LoVo (cell line): ENCODE measurements around the gene AGL.
"Not testable (repeated sequence)": the region's sequence is repeated elsewhere in the genome, so short reads cannot be mapped to it uniquely, and the experiment has no call there.

Experiments used
- DNase-seq: peaks from one replicate; pipeline ENCODE4 v3.0.0-alpha.2; 2016; ENCODE audit warnings: low spot score

AGL gene

GRCh38 chr1:99849744-99850458, at the start of gene AGL:
Gene AGL, plus strand, starts transcription at chr1:99850361. Its CDS starts 682 bp downstream, at chr1:99851043.
- peak; percentile 89 for DNase-seq

GRCh38 chr1:99801584-99801983, 48.6 kb upstream of the AGL start:
- DNase-seq = no peak

- no peak for DNase-seq
These were observed 43.3 kb upstream of the AGL start for GRCh38 chr1:99806882-99807281.

DNA sequence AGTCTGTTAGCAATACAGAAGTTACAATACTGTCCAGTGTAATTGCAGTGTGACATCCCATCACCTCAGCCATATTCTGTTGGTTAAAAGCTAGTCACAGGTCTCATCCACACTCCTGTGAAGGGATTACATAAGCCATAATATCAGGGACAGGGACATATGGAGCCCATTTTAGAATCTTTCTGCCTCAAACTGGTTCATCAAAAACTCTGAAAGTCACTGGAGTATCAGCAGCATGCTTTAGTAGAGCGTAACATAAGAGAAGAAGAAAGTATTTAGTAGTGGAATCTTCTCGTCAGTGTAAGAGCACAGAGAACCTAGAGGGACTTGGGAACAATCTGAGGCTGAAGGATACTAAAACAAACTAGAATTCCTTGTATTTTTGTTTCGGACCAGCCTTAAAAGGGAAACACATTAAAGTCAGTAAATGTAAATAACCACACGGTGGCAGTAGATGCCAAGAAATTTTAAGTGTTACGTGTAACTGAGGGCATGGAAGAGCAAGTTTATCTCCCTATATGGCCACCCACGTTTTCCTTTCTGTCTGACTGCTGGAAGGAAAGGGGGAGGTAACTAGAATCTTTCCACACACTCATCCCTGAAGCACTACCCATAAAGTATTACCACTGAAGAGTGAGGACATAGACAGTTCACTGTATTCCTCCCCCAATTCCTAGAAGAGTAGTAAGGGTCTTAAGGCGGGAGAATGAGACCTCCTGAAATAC, 41.6 kb upstream of the AGL start:
- DNase-seq = peak; percentile 80

DNA sequence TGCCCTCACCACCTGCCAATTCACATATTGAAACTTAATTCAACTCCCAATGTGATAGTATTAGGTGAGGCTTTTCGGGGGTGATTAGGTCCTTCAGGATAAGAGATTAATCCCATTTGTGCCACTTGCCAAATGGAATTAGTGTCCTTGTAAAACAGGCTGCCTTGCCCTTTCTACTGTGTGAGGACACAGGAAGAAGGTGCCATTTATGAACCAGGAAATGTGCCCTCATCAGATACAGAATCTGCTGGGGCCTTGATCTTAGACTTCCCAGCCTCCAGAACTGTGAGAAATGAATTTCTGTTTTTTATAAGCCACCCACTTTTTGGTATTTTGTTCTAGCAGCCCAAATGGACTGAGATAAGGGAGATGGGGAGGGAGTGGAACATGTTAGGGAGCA, 39.1 kb upstream of the AGL start:
- no peak for DNase-seq

GRCh38 chr1:99811747-99812146, 38.4 kb upstream of the AGL start:
- DNase-seq = no peak

DNA sequence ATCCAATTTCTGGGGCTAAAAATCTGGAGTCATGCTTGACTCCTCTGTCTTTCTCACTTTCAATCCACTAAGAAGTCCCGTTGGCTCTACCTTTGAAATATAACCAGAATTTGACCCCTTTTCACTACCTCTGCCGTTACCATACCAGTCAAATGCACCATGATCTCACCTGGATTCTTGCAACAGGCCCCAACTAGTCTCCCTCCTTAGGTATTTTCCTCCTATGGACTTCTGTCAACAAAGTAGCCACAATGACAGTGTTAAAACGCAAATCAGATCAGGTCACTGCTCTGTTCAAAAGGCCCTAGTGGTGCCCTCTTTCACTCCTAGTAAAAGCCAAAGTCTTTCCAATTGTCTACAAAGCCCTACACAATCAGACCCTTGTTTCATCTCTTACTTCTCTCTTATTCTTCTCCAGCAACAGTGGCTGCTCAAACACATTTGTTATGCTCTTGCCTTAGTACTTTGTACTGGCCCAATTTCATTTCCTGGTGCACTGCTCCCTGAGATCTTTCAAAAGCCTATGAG, 35.7 kb upstream of the AGL start:
- no peak for DNase-seq

DNA sequence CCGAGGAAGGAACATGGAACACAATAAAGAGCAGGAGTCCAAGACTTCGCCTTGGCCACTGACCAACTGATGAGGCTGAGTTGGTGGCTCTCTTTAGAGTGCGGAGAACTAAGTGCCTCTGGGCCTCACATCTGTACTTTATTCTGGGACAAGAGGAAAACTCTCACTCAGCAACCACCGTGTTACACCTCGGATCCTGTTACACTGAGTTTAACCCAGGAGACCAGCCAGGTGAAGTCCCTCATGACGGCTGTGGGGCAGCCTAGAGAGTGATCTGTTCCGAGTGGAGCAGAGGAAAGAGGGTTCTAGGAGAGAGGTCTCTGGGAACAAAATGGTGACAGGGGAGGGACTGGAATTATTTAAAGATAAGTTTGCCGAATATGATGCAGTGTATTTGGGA, 33.5 kb upstream of the AGL start:
- DNase-seq = no peak

DNA sequence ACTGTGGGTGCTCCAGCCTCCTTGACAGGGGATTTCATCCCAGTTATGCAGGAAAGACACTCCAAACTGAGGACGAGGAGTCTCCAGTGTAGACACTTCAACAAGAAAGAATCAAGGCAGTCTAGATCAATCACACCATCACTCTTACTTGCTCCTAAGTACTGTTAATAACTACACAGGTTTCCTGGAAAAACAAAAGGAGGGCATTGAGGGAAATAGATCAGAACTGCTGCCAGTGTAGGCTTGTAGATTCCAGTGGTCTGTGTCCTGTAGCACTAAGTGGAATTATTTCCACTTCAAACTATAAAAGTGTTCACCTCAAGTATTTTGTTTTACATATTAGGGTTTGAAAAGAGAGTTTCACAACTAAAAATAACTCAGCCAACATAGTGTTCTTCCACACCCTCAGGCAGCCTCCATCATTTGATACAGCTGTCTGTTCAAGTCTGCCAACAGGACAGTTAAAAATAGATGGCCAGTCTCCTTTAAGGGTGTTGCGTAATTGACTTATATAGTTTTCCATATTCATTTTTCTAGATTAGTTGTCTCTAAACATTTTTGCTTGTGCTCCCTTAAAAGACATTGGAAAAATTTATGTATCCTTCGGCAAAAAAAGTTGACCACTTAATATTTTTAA, 32.0 kb upstream of the AGL start:
- no peak for DNase-seq

- no peak for DNase-seq
These were observed 29.6 kb upstream of the AGL start for GRCh38 chr1:99820546-99820945.

GRCh38 chr1:99825098-99825497, 25.1 kb upstream of the AGL start:
- no peak for DNase-seq

- no peak for DNase-seq
These were observed 24.5 kb upstream of the AGL start for GRCh38 chr1:99825702-99826101.

GRCh38 chr1:99827970-99828369, 22.2 kb upstream of the AGL start:
- DNase-seq = no peak

DNA sequence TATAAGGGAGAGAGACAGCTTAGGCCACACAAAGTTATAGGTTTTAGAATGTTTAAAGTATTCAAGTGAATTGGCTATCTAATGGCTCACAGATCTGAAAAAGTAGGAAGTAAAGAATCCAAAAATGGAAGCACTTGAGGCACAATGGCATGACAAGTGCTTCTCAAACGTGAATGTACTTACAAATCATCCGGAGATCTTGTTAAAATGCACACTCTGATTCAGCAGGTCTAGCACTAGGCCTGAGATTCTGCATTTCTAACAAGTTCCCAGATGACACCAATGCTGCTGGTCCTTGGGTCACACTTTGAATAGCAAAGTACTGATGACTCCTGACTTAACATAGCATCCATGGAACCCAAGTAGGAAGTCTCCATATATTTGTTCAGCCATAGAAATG, 20.9 kb upstream of the AGL start:
- no peak for DNase-seq

GRCh38 chr1:99833911-99834310, 16.2 kb upstream of the AGL start:
- not testable (repeated sequence) for DNase-seq

GRCh38 chr1:99836171-99837103, 13.7 kb upstream of the AGL start:
- DNase-seq = not testable (repeated sequence)

DNA sequence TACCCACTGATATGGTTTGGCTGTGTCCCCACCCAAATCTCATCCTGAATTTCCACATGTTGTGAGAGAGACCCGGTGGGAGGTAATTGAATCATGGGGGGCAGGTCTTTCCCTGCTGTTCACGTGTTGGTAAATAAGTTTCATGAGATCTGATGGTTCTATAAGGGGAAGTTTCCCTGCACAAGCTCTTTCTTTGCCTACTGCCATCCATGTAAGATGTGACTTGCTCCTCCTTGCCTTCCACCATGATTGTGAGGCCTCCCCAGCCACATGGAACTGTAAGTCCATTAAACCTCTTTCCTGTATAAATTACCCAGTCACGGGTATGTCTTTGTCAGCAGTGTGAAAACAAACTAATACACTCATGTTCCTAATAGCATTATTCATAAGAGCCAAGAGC, 9.8 kb upstream of the AGL start:
- not testable (repeated sequence) for DNase-seq

- DNase-seq = no peak
These were observed 6.4 kb upstream of the AGL start for GRCh38 chr1:99843760-99844159.

DNA sequence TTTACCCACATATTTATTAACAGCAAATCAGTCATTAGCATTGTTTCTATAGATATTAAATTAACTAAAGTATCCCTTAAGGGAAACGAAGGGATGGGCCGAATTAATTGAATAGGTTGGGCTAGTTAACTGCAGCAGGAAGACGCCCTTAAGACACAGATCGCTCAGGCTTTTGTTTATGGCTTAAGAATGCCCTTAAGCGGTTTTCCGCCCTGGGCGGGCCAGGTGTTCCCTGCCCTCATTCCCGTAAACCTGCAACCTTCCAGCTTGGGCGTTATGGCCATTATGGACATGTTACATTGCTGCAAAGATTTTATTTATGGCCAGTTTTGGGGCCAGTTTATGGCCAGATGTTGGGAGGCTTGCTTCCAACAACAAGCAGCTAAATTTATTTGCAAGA, 5.0 kb upstream of the AGL start:
- peak; percentile 29 for DNase-seq

- peak; percentile 36 for DNase-seq
These were observed 783 bp upstream of the AGL start for GRCh38 chr1:99849413-99849743.

DNA sequence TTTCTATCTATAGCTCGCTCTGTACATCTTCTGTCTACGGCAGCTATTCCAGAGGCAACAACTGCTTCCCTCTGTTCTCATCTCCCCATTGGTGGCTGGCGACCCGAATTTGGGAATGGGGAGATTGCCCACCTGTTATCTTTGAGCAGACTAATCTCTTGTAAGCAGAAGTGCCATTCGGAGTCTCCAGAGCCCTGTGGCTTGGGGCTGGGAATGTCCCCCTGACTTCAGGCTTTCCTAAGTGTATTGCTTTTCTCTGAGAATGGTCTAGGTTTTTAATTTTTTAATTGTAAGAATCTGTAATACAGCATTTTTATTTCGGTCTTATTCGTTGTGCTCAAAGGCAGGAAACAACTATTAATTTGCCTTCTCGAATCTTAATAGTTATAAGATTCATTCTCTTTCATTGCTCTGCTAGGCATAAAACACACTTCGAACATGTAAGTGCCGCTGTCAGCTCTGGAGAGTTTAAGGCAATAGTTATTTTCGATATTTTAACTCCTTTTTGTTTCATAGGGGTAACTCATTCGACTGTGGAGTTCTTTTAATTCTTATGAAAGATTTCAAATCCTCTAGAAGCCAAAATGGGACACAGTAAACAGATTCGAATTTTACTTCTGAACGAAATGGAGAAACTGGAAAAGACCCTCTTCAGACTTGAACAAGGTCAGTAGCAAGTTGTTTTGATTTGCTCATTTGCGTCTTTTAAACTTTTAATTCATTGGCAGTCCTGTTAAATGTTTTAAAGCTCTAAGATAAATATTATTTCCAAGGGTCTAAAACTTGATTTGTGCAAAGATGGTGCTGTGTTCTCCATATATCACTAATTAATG, 514 bp downstream of the AGL start:
- DNase-seq = peak; percentile 1
